Neural progenitor cell (in vitro differentiated cells): ENCODE measurements around the gene VSTM5.

Experiments used
- EZH2 ChIP-seq: fragments of 200-600 bp; sonication (generic); IDR thresholded peaks from 2 replicates; pipeline ENCODE4 v1.6.1; 2017; ENCODE audit warnings: antibody characterized with exemption, mild to moderate bottlenecking, moderate library complexity
- EZH2phosphoT487 ChIP-seq: fragments of 200-600 bp; sonication (generic); IDR thresholded peaks from 2 replicates; pipeline ENCODE4 v1.6.1; 2017; ENCODE audit warnings: antibody characterized with exemption
- TF ChIP-seq, protein P1 (sequence below): fragments of 200-600 bp; sonication (generic); IDR thresholded peaks from 2 replicates; pipeline ENCODE4 v1.5.1; 2017; ENCODE audit warnings: antibody characterized with exemption, mild to moderate bottlenecking

- TF ChIP-seq, protein P1, sequence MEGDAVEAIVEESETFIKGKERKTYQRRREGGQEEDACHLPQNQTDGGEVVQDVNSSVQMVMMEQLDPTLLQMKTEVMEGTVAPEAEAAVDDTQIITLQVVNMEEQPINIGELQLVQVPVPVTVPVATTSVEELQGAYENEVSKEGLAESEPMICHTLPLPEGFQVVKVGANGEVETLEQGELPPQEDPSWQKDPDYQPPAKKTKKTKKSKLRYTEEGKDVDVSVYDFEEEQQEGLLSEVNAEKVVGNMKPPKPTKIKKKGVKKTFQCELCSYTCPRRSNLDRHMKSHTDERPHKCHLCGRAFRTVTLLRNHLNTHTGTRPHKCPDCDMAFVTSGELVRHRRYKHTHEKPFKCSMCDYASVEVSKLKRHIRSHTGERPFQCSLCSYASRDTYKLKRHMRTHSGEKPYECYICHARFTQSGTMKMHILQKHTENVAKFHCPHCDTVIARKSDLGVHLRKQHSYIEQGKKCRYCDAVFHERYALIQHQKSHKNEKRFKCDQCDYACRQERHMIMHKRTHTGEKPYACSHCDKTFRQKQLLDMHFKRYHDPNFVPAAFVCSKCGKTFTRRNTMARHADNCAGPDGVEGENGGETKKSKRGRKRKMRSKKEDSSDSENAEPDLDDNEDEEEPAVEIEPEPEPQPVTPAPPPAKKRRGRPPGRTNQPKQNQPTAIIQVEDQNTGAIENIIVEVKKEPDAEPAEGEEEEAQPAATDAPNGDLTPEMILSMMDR, result no peak
- TF ChIP-seq EZH2 (no peak), EZH2phosphoT487 (no peak)
Measured at GRCh38 chr11:93875637-93876036, 25.2 kb upstream of the VSTM5 start.
